Adipocyte (in vitro differentiated cells): ENCODE results near the gene GNAL.

Source experiments
- DNase-seq: peaks from one replicate; pipeline ENCODE4 v3.0.0-alpha.2; 2015; ENCODE audit warnings: low read depth
- H3K27me3 ChIP-seq: replicated peaks from 2 replicates; pipeline ENCODE4 v1.7.0; 2013; ENCODE audit warnings: mild to moderate bottlenecking, low read length, moderate library complexity; ENCODE audit not compliant: control insufficient read depth, insufficient read depth
- H3K36me3 ChIP-seq: 2 replicates; pipeline ENCODE4 v1.7.0; 2013; ENCODE audit warnings: low read length, mild to moderate bottlenecking, moderate library complexity; ENCODE audit not compliant: control insufficient read depth, insufficient read depth, severe bottlenecking
- H3K4me1 ChIP-seq: 2 replicates; pipeline ENCODE4 v1.7.0; 2013; ENCODE audit warnings: mild to moderate bottlenecking, low read length, moderate library complexity; ENCODE audit not compliant: control insufficient read depth, insufficient read depth
- H3K4me3 ChIP-seq: 2 replicates; pipeline ENCODE4 v1.7.0; 2013; ENCODE audit warnings: mild to moderate bottlenecking, low read length, moderate library complexity
- H3K9ac ChIP-seq: 2 replicates; pipeline ENCODE4 v1.7.0; 2013; ENCODE audit warnings: mild to moderate bottlenecking, low read length, moderate library complexity
- H3K9me3 ChIP-seq: 2 replicates; pipeline ENCODE4 v1.7.0; 2013; ENCODE audit warnings: mild to moderate bottlenecking, low read length, moderate library complexity; ENCODE audit not compliant: control insufficient read depth

Gene GNAL

GRCh38 chr18:11767329-11767728 is 78.3 kb downstream of the GNAL start:
- Histone ChIP-seq H3K36me3 (no peaks in the 10 kb centered on the region), H3K27me3 (no peaks in the 10 kb centered on the region), H3K4me1 (peaks cover 4% of the 10 kb centered on the region), H3K9ac (no peak overlapping the region), H3K4me3 (no peak overlapping the region), H3K9me3 (no peaks in the 10 kb centered on the region)
- DNase-seq = no peak

GRCh38 chr18:11767935-11768334 is 78.9 kb downstream of the GNAL start:
- Histone ChIP-seq H3K36me3 (no peaks in the 10 kb centered on the region), H3K9me3 (no peaks in the 10 kb centered on the region), H3K4me3 (no peak overlapping the region), H3K27me3 (no peaks in the 10 kb centered on the region), H3K9ac (no peak overlapping the region), H3K4me1 (peaks cover 4% of the 10 kb centered on the region)
- DNase-seq = peak; percentile 66

GRCh38 chr18:11775436-11776174 is 86.5 kb downstream of the GNAL start:
- no peaks in the 10 kb centered on the region for H3K4me1 ChIP-seq
- H3K36me3 ChIP-seq = no peaks in the 10 kb centered on the region
- no peak overlapping the region for H3K4me3 ChIP-seq
- peaks cover 6% of the 10 kb centered on the region for H3K27me3 ChIP-seq
- DNase-seq = no peak
- no peaks in the 10 kb centered on the region for H3K9me3 ChIP-seq
- H3K9ac ChIP-seq = no peak overlapping the region

- Histone ChIP-seq H3K9ac (no peak overlapping the region), H3K27me3 (peaks cover 6% of the 10 kb centered on the region), H3K36me3 (no peaks in the 10 kb centered on the region), H3K9me3 (no peaks in the 10 kb centered on the region), H3K4me3 (no peak overlapping the region), H3K4me1 (no peaks in the 10 kb centered on the region)
- DNase-seq = no peak
These were observed 91.0 kb downstream of the GNAL start for GRCh38 chr18:11780042-11780441.

- H3K4me3 ChIP-seq = no peak overlapping the region
- H3K36me3 ChIP-seq = no peaks in the 10 kb centered on the region
- no peak overlapping the region for H3K9ac ChIP-seq
- H3K9me3 ChIP-seq = no peaks in the 10 kb centered on the region
- H3K4me1 ChIP-seq = no peaks in the 10 kb centered on the region
- no peak for DNase-seq
- H3K27me3 ChIP-seq = peaks cover 4% of the 10 kb centered on the region
These were observed 94.8 kb downstream of the GNAL start for GRCh38 chr18:11783716-11784331.

- Histone ChIP-seq H3K4me1 (no peaks in the 10 kb centered on the region), H3K27me3 (peaks cover 4% of the 10 kb centered on the region), H3K9me3 (no peaks in the 10 kb centered on the region), H3K4me3 (no peak overlapping the region), H3K36me3 (no peaks in the 10 kb centered on the region), H3K9ac (no peak overlapping the region)
- DNase-seq = no peak
These were observed 95.7 kb downstream of the GNAL start for GRCh38 chr18:11784674-11785304.

GRCh38 chr18:11785444-11786055 is 96.5 kb downstream of the GNAL start:
- Histone ChIP-seq H3K9me3 (no peaks in the 10 kb centered on the region), H3K27me3 (peaks cover 4% of the 10 kb centered on the region), H3K36me3 (no peaks in the 10 kb centered on the region), H3K4me1 (no peaks in the 10 kb centered on the region), H3K9ac (no peak overlapping the region), H3K4me3 (no peak overlapping the region)
- DNase-seq = no peak

- peaks cover 4% of the 10 kb centered on the region for H3K27me3 ChIP-seq
- no peaks in the 10 kb centered on the region for H3K9me3 ChIP-seq
- no peaks in the 10 kb centered on the region for H3K36me3 ChIP-seq
- no peak for DNase-seq
- H3K4me3 ChIP-seq = no peak overlapping the region
- no peaks in the 10 kb centered on the region for H3K4me1 ChIP-seq
- no peak overlapping the region for H3K9ac ChIP-seq
These were observed 100.8 kb downstream of the GNAL start for GRCh38 chr18:11789716-11790510.

GRCh38 chr18:11791131-11791530 is 102.1 kb downstream of the GNAL start:
- Histone ChIP-seq H3K4me1 (no peaks in the 10 kb centered on the region), H3K27me3 (no peaks in the 10 kb centered on the region)
- no peak for DNase-seq

GRCh38 chr18:11792632-11793031 is 103.6 kb downstream of the GNAL start:
- H3K9ac ChIP-seq = no peak overlapping the region
- H3K4me3 ChIP-seq = no peak overlapping the region
- H3K9me3 ChIP-seq = no peaks in the 10 kb centered on the region
- DNase-seq = no peak
- no peaks in the 10 kb centered on the region for H3K36me3 ChIP-seq
- H3K4me1 ChIP-seq = no peaks in the 10 kb centered on the region
- no peaks in the 10 kb centered on the region for H3K27me3 ChIP-seq

More at GRCh38 chr18:11791131-11791530, 102.1 kb downstream of the GNAL start:
- Histone ChIP-seq H3K9ac (no peak overlapping the region), H3K4me3 (no peak overlapping the region), H3K9me3 (no peaks in the 10 kb centered on the region), H3K36me3 (no peaks in the 10 kb centered on the region)

- Histone ChIP-seq H3K36me3 (no peaks in the 10 kb centered on the region), H3K9me3 (no peaks in the 10 kb centered on the region), H3K4me1 (no peaks in the 10 kb centered on the region), H3K9ac (no peak overlapping the region), H3K4me3 (no peak overlapping the region), H3K27me3 (no peaks in the 10 kb centered on the region)
- DNase-seq = no peak
These were observed 105.1 kb downstream of the GNAL start for GRCh38 chr18:11794195-11794594.
